ENCODE results near the gene SRC.

SRC gene

GRCh38 chr20:37411408-37412219, 65.7 kb downstream of the SRC start:
- Histone ChIP-seq H3K9ac (ENCODE audit: low read depth, low read length) (peak overlapping the region; percentile 64; the same call in 1 of the 2 replicates), H3K27ac (ENCODE audit: low read length) (no peak overlapping the region)

DNA sequence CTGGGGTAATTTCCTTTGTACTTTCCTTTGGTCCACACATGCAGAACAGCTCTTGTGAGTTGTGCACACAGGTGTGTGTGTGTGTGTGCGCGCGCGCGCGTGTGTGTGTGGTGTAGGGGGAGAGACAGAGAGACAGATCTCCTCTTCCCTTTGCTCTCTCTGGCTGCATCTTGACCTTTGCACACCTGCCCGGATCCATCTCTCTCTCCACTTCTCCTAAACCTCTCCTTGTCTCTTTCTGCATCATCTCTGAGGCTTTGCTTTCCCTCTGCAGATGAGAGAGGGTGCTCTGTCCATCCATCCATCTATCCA, 67.0 kb downstream of the SRC start:
- Histone ChIP-seq H3K36me3 (ENCODE audit: insufficient read depth, low read depth, low read length) (no peaks in the 10 kb centered on the region), H3K4me3 (ENCODE audit: low read length) (no peak overlapping the region), H3K27me3 (ENCODE audit: insufficient read depth, low read length) (peaks cover 45% of the 10 kb centered on the region), H3K9me3 (ENCODE audit: insufficient read depth, low read depth, low read length) (no peaks in the 10 kb centered on the region), H3K9ac (ENCODE audit: low read depth, low read length) (no peak overlapping the region), H3K4me1 (ENCODE audit: insufficient read depth, low read length) (peaks cover 26% of the 10 kb centered on the region), H3K27ac (ENCODE audit: low read length) (no peak overlapping the region)

More at GRCh38 chr20:37411408-37412219, 65.7 kb downstream of the SRC start:
- H3K27me3 ChIP-seq (ENCODE audit: insufficient read depth, low read length): peaks cover 39% of the 10 kb centered on the region
- H3K4me1 ChIP-seq (ENCODE audit: insufficient read depth, low read length): peaks cover 29% of the 10 kb centered on the region
- no peaks in the 10 kb centered on the region for H3K9me3 ChIP-seq (ENCODE audit: insufficient read depth, low read depth, low read length)
- no peaks in the 10 kb centered on the region for H3K36me3 ChIP-seq (ENCODE audit: insufficient read depth, low read depth, low read length)
- H3K4me3 ChIP-seq (ENCODE audit: low read length): peak overlapping the region; percentile 35; the same call in 1 of the 2 replicates

DNA sequence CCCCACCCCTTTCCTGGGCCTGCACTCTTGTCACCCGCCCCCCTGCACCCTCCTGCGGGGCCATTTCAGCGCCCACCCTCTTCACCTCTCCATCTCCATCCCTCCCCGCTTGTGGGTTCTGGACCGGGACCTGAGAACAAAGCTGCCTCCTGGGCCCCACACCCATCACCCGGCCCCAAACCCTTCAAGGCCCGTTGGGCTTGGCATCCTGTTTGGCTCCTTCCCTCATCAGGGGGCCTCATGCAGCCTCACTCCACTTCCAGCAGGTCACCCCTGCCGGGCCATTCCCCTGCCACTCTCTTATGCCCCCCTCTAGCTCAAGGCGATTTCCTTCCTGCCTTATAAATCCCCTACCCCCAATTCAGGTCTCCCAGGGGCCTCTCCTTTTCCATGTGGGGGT, 67.4 kb downstream of the SRC start:
- H3K9ac ChIP-seq (ENCODE audit: low read depth, low read length): no peak overlapping the region
- H3K36me3 ChIP-seq (ENCODE audit: insufficient read depth, low read depth, low read length): no peaks in the 10 kb centered on the region
- peaks cover 22% of the 10 kb centered on the region for H3K4me1 ChIP-seq (ENCODE audit: insufficient read depth, low read length)
- H3K27ac ChIP-seq (ENCODE audit: low read length): no peak overlapping the region
- H3K9me3 ChIP-seq (ENCODE audit: insufficient read depth, low read depth, low read length): no peaks in the 10 kb centered on the region
- H3K4me3 ChIP-seq (ENCODE audit: low read length): peak overlapping the region; percentile 26; the same call in 1 of the 2 replicates
- H3K27me3 ChIP-seq (ENCODE audit: insufficient read depth, low read length): peaks cover 45% of the 10 kb centered on the region

GRCh38 chr20:37414224-37415035, 68.5 kb downstream of the SRC start:
- peak overlapping the region; percentile 41; the same call in 1 of the 2 replicates for H3K9ac ChIP-seq (ENCODE audit: low read depth, low read length)
- H3K27ac ChIP-seq (ENCODE audit: low read length): no peak overlapping the region
- H3K27me3 ChIP-seq (ENCODE audit: insufficient read depth, low read length): peaks cover 41% of the 10 kb centered on the region
- H3K4me3 ChIP-seq (ENCODE audit: low read length): peak overlapping the region; percentile 27; the same call in 1 of the 2 replicates
- H3K9me3 ChIP-seq (ENCODE audit: insufficient read depth, low read depth, low read length): no peaks in the 10 kb centered on the region
- H3K4me1 ChIP-seq (ENCODE audit: insufficient read depth, low read length): peaks cover 21% of the 10 kb centered on the region
- H3K36me3 ChIP-seq (ENCODE audit: insufficient read depth, low read depth, low read length): no peaks in the 10 kb centered on the region

DNA sequence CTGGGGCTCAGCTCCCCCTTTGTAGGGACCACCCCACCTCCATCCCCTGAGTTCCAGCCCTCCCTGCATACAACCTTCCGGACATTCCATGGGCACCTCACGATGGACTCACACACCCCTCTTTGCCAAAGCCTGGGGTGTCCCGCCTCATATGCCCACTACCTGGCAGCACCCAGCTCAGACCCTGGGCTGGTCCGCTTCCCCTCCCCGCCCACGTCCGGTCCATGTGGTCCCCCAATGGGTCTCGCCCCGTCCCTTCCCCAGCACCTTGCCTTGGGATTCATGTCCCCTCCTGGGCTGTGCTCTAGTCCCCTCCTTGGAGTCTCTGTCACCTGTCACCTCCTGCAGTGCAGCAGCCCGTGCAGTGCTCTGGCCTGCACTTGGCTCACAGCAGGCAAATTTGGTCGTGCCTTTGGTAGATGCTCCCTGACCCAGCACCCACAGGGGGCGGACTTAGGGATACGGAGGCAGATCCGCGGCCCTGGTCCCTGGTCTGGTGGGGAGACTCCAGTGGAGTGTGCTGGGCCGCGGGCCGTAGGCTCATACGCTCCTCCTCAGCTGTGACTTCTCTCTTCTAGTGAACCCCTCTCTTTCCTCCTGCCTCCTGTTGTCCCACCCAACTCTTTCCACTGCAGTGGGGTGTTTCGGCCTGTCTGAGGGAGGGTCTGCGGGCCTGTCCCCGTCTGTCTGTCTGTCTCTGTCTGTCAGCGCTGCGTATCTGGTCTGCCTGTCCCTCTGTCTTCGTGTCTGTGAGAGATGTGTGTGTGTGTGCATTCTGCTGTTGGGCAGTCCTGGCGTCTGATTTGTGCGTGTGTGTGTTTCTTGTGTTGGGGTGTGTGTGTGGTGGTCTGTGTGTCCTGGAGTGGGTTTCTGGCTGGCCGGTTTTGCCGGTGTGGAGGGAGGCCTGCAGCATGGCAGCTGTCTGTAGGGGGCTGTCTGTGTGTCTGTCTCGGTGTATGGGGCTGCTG, 69.5 kb downstream of the SRC start:
- Histone ChIP-seq H3K27me3 (ENCODE audit: insufficient read depth, low read length) (peaks cover 41% of the 10 kb centered on the region), H3K4me3 (ENCODE audit: low read length) (no peak overlapping the region), H3K9me3 (ENCODE audit: insufficient read depth, low read depth, low read length) (no peaks in the 10 kb centered on the region), H3K27ac (ENCODE audit: low read length) (no peak overlapping the region), H3K36me3 (ENCODE audit: insufficient read depth, low read depth, low read length) (no peaks in the 10 kb centered on the region), H3K9ac (ENCODE audit: low read depth, low read length) (no peak overlapping the region), H3K4me1 (ENCODE audit: insufficient read depth, low read length) (peaks cover 21% of the 10 kb centered on the region)

DNA sequence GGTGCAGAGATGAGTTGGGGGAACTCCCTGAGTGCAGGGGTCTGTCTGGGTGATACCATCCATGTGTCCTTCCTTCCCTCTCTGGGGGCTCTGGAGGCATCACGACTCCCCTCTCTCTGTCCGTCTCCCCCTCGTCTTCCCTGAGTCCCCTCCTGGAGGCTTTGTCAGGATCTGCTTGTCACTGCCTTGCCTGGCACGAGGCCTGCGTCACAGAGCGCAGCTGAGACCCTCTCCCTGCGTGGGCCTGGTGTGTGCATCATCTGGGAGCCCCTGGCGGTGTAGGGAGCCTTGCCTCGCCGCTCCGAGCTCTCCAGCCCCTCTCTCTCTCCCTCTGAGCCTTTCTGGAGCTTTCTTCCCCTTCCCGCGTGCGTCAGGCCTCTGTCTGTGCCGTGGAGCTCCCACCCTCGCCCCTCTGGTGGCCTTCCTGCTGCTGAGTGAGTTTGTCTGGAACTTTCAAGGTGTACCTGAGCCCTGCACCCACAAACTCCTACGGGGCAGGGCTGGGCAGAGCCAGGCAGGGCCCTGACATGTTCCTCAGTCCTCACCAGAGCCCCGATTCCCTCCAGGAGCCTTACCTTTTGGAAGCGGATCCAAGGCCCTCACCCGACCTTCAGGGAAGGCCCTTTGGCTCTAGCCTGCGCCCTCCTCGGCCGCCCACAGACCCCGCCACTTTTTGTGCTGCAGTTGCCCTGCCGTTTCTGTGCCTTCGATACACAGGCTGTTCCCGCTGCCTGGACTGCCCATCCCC, 70.3 kb downstream of the SRC start:
- Histone ChIP-seq H3K9me3 (ENCODE audit: insufficient read depth, low read depth, low read length) (no peaks in the 10 kb centered on the region), H3K4me3 (ENCODE audit: low read length) (no peak overlapping the region), H3K27ac (ENCODE audit: low read length) (no peak overlapping the region), H3K4me1 (ENCODE audit: insufficient read depth, low read length) (peaks cover 19% of the 10 kb centered on the region), H3K9ac (ENCODE audit: low read depth, low read length) (no peak overlapping the region), H3K36me3 (ENCODE audit: insufficient read depth, low read depth, low read length) (no peaks in the 10 kb centered on the region), H3K27me3 (ENCODE audit: insufficient read depth, low read length) (peaks cover 41% of the 10 kb centered on the region)

DNA sequence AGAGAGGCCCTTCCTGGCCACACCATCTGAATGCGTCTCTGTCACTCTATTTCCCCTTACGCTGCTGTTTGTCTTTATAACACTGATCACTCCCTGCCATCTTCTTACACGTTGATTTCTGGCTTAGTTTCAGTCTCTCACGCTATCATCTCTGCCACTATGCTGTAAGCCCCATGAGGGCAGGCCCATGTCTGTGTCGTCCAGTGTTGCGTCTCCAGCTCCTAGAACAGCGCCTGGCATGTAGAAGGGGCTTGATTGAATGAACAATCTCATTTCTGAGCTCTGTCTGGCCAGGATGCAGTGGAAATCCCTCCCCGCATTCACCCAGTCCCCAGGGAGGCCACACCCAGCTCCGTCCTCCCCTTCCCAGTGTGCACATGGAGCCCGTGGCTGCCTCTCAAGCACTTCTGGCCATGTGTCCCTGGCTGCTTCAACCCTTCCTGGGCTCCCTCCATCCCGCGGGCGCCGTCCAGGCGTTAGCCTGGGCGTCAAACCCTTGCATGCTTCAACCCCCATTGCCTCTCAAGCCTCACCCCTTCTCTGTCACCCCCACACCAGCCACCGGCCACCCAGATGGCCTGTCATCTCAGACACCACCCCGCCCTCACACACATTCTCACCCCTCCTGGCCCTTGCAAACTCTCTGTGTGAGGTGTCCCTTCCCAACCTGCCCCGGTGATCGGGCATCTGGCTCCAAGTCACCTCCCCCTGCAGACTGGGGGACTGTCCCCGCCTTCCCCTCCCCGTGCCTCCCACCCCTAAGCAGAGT, 71.1 kb downstream of the SRC start:
- no peaks in the 10 kb centered on the region for H3K9me3 ChIP-seq (ENCODE audit: insufficient read depth, low read depth, low read length)
- H3K27ac ChIP-seq (ENCODE audit: low read length): no peak overlapping the region
- no peaks in the 10 kb centered on the region for H3K36me3 ChIP-seq (ENCODE audit: insufficient read depth, low read depth, low read length)
- peaks cover 41% of the 10 kb centered on the region for H3K27me3 ChIP-seq (ENCODE audit: insufficient read depth, low read length)
- no peak overlapping the region for H3K4me3 ChIP-seq (ENCODE audit: low read length)
- H3K9ac ChIP-seq (ENCODE audit: low read depth, low read length): no peak overlapping the region
- peaks cover 16% of the 10 kb centered on the region for H3K4me1 ChIP-seq (ENCODE audit: insufficient read depth, low read length)

GRCh38 chr20:37417617-37418467, 71.9 kb downstream of the SRC start:
- Histone ChIP-seq H3K4me1 (ENCODE audit: insufficient read depth, low read length) (peaks cover 11% of the 10 kb centered on the region), H3K27ac (ENCODE audit: low read length) (no peak overlapping the region), H3K27me3 (ENCODE audit: insufficient read depth, low read length) (peaks cover 40% of the 10 kb centered on the region), H3K9me3 (ENCODE audit: insufficient read depth, low read depth, low read length) (no peaks in the 10 kb centered on the region), H3K36me3 (ENCODE audit: insufficient read depth, low read depth, low read length) (no peaks in the 10 kb centered on the region), H3K9ac (ENCODE audit: low read depth, low read length) (no peak overlapping the region), H3K4me3 (ENCODE audit: low read length) (no peak overlapping the region)

- Histone ChIP-seq H3K36me3 (ENCODE audit: insufficient read depth, low read depth, low read length) (no peaks in the 10 kb centered on the region), H3K4me3 (ENCODE audit: low read length) (no peak overlapping the region), H3K27ac (ENCODE audit: low read length) (no peak overlapping the region), H3K9me3 (ENCODE audit: insufficient read depth, low read depth, low read length) (no peaks in the 10 kb centered on the region), H3K4me1 (ENCODE audit: insufficient read depth, low read length) (peaks cover 7% of the 10 kb centered on the region; the same call in 1 of the 2 replicates), H3K27me3 (ENCODE audit: insufficient read depth, low read length) (peaks cover 32% of the 10 kb centered on the region), H3K9ac (ENCODE audit: low read depth, low read length) (no peak overlapping the region)
Measured at GRCh38 chr20:37418591-37419109, 72.7 kb downstream of the SRC start.
